Esophagus muscularis mucosa (tissue), 4 donors: Measurements from ENCODE around the gene PTPRK. TPM values are rescaled to one million over a fixed set of nuclear protein-coding genes. Genes with fewer than 3 reads are reported as not detected.

Source experiments
- DNase-seq: peaks from one replicate; pipeline ENCODE4 v3.0.0-alpha.2; 2017; ENCODE audit errors: extremely low spot score
- H3K27ac ChIP-seq, 4 donors: fragments of 200-600 bp; sonication (generic); replicated peaks in 1 of 4; 1 replicate in 3 of 4; 2 replicates in 1 of 4; pipeline ENCODE4 v1.5.1; 2016 to 2019; ENCODE audit warnings: mild to moderate bottlenecking in 1 of 4
- H3K27me3 ChIP-seq, 4 donors: fragments of 200-600 bp; sonication (generic); one replicate each; pipeline versions ENCODE4 v1.5.1 to v1.6.0; 2016 to 2019
- H3K36me3 ChIP-seq, 4 donors: fragments of 200-600 bp; sonication (generic); one replicate each; pipeline ENCODE4 v1.5.1; 2016 to 2019
- H3K4me1 ChIP-seq, 4 donors: fragments of 200-600 bp; sonication (generic); one replicate each; pipeline ENCODE4 v1.5.1; 2016 to 2019
- H3K4me3 ChIP-seq, 4 donors: fragments of 200-600 bp; sonication (generic); 1 replicate in 2 of 4; 2 replicates in 2 of 4; pipeline ENCODE4 v1.5.1; 2016 to 2019; ENCODE audit warnings: mild to moderate bottlenecking in 4 of 4, moderate library complexity in 1 of 4
- H3K9me3 ChIP-seq, 4 donors: fragments of 200-600 bp; sonication (generic); 1 replicate in 3 of 4; 2 replicates in 1 of 4; pipeline ENCODE4 v1.5.1; 2016 to 2019
- CTCF ChIP-seq, 3 experiments: fragments of 200-600 bp in 2 of 3; fragments of 450-650 bp in 1 of 3; sonication (generic) in 2 of 3; IDR thresholded peaks; one replicate each; pipeline ENCODE4 v1.5.1; 2017 to 2019; ENCODE audit warnings: antibody characterized with exemption in 3 of 3, mild to moderate bottlenecking in 2 of 3, moderate library complexity in 1 of 3
- EP300 ChIP-seq: sonication (generic); formaldehyde crosslinking; IDR thresholded peaks from one replicate; pipeline ENCODE4 v1.6.1; 2017; ENCODE audit warnings: antibody characterized with exemption
- POLR2A ChIP-seq: fragments of 450-650 bp; IDR thresholded peaks from one replicate; pipeline ENCODE4 v1.6.1; 2017; ENCODE audit warnings: antibody characterized with exemption, moderate library complexity, mild to moderate bottlenecking, low read depth
- POLR2AphosphoS5 ChIP-seq, 2 donors: sonication (generic); formaldehyde crosslinking; IDR thresholded peaks; one replicate each; pipeline ENCODE4 v1.6.1; 2017; ENCODE audit warnings: antibody characterized with exemption in 2 of 2
- WGBS: methylation state at CpG from one replicate; pipeline ENCODE4 v1.1.5; 2018; 5-methylcytosine and 5-hydroxymethylcytosine counted together
- intact Hi-C: fragments of 100-400 bp; cut with DNase I; formaldehyde crosslinking; loops from one replicate; pipeline ENCODE4 v1.15.1; 2023
- total RNA-seq, 4 donors: library from RNA; depleted of rRNA; stranded (reverse); fragments of >200 nt; gene quantifications; one replicate each; pipeline versions ENCODE4 v1.1.0 to v1.2.1, GENCODE V29; 2016

The PTPRK gene
- total RNA-seq, 4 donors from 2014 or later: 36.8 to 53.1 (median 43.8) TPM

DNA sequence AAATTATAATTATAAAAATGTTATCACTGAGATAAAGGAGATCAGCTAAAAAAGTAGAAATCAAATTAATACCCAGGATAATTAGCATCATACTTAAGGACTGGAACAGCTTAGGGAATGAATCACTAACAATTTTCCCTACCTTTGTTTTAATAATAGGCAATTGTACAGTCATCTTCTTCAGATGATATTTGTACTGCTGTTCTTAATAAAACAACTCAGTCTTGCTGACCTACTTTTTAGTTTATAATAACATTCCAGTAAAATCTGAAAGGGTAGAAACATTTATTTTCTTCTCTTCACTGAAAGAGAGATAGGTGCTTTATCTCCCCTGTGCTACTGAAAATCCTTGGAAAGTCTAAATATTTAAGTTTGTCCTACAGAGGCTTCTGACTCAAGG is 348.3 kb downstream of the PTPRK start:
- H3K27me3 ChIP-seq: no peaks in the 10 kb centered on the region
- H3K4me1 ChIP-seq: peaks cover 0 to 43% (median 37%) of the 10 kb centered on the region in 4 donors
- intact Hi-C loops: no loop called here
- no peak overlapping the region for H3K27ac ChIP-seq
- H3K36me3 ChIP-seq: no peaks in the 10 kb centered on the region
- no peak for DNase-seq
- no peak for TF ChIP-seq CTCF (IDR thresholded peaks at IDR 0.05)
- no peak for TF ChIP-seq POLR2A
- TF ChIP-seq POLR2AphosphoS5 (IDR thresholded peaks at IDR 0.05): no peak
- TF ChIP-seq EP300: no peak
- H3K9me3 ChIP-seq: no peaks in the 10 kb centered on the region
- no peak overlapping the region for H3K4me3 ChIP-seq

DNA sequence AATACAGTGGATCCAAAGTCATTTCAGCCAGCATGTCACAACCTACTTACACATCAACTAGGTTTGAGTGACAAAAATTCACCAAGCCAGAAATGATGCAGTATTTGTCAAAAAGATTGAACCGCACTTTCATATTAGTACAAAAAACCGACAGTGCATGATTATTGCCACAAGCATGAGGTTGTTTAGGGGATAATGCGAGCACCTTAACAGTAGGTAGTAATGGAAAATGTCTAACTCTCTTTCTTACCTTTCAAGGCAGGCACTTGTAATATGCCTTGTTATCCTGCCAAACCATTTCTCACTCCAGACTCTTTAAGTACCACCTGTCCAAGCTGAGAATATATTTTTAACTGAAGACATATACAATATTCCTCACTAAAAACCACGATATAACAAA is 349.2 kb downstream of the PTPRK start:
- no peak overlapping the region for H3K27ac ChIP-seq
- H3K4me3 ChIP-seq: no peak overlapping the region
- intact Hi-C loops: no loop called here
- WGBS: 90% methylated on average over 4 of the region's 4 CpGs
- no peak for TF ChIP-seq POLR2A
- no peak for TF ChIP-seq CTCF (IDR thresholded peaks at IDR 0.05)
- no peak for TF ChIP-seq EP300
- no peak for TF ChIP-seq POLR2AphosphoS5 (IDR thresholded peaks at IDR 0.05)
- H3K27me3 ChIP-seq: no peaks in the 10 kb centered on the region
- no peak for DNase-seq
- no peaks in the 10 kb centered on the region for H3K36me3 ChIP-seq
- H3K9me3 ChIP-seq: no peaks in the 10 kb centered on the region
- H3K4me1 ChIP-seq: peaks cover 0 to 49% (median 39%) of the 10 kb centered on the region in 4 donors

DNA sequence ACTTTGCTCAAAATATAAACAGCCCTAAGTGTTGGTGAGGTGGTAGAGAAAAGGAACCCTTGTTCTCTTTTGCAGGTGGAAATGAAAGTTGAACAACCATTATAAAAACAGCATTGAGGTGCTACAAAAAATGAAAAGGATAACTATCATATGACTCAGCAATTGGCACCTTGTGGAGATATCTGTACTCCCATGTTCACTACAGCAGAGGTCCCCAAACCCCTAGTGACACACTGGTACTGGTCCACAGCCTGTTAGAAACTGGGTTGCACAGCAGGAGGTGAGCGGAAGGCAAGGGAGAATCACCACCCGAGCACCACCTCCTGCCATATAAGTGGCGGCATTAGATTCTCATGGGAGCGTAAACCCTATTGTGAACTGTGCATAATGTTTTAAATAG is 352.2 kb downstream of the PTPRK start:
- Histone ChIP-seq H3K36me3 (no peaks in the 10 kb centered on the region), H3K27ac (no peak overlapping the region), H3K4me1 (peaks cover 0 to 45% (median 38%) of the 10 kb centered on the region in 4 donors), H3K27me3 (no peaks in the 10 kb centered on the region), H3K4me3 (no peak overlapping the region), H3K9me3 (no peaks in the 10 kb centered on the region)
- WGBS: 95% methylated on average over 4 of the region's 4 CpGs
- intact Hi-C loops: no loop called here
- TF ChIP-seq EP300: no peak
- DNase-seq: no peak

DNA sequence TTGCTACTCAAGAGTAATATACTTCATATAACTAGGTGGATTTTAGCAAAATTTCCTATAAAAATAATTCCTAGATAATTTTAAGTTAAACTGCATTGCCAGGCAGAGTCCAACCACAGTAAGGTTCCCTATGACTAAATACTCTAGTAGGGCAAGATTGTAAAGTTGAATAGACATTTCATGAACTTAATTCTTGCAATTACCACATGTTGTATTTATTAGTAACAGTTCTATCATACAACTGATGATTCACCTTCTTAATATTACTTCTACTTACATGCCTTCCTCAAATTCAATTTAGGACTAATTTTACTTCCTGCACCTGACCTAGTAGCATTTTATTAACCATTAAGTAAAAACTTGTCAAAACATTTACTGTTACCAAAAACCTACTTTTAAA is 352.8 kb downstream of the PTPRK start:
- intact Hi-C loops: no loop called here
- peaks cover 0 to 38% (median 31%) of the 10 kb centered on the region in 4 donors for H3K4me1 ChIP-seq
- H3K27me3 ChIP-seq: no peaks in the 10 kb centered on the region
- no peak for DNase-seq
- no peaks in the 10 kb centered on the region for H3K9me3 ChIP-seq
- H3K36me3 ChIP-seq: no peaks in the 10 kb centered on the region
- no peak overlapping the region for H3K27ac ChIP-seq
- no peak overlapping the region for H3K4me3 ChIP-seq
- TF ChIP-seq EP300: no peak
- TF ChIP-seq CTCF (IDR thresholded peaks at IDR 0.05): no peak
- no peak for TF ChIP-seq POLR2A
- TF ChIP-seq POLR2AphosphoS5 (IDR thresholded peaks at IDR 0.05): no peak

- Histone ChIP-seq H3K36me3 (no peaks in the 10 kb centered on the region), H3K9me3 (no peaks in the 10 kb centered on the region), H3K27me3 (no peaks in the 10 kb centered on the region), H3K4me3 (no peak overlapping the region), H3K27ac (no peak overlapping the region), H3K4me1 (peaks cover 0 to 16% (median 7%) of the 10 kb centered on the region in 4 donors)
- WGBS: 95% methylated on average over 1 of the region's 1 CpG
- TF ChIP-seq POLR2AphosphoS5 (IDR thresholded peaks at IDR 0.05) (no peak), CTCF (IDR thresholded peaks at IDR 0.05) (no peak), POLR2A (no peak), EP300 (no peak)
- intact Hi-C loops: no loop called here
- no peak for DNase-seq
These were observed 356.1 kb downstream of the PTPRK start for GRCh38 chr6:128164254-128164653.
